Skeletal muscle satellite cell (primary cell): ENCODE results near the gene AMOT.

Source experiments
- H3K27me3 ChIP-seq: 2 replicates; pipeline ENCODE4 v1.7.0; 2013; ENCODE audit warnings: low read length; ENCODE audit not compliant: control insufficient read depth, insufficient read depth
- H3K36me3 ChIP-seq: 2 replicates; pipeline ENCODE4 v1.7.0; 2013; ENCODE audit warnings: mild to moderate bottlenecking, control low read depth, low read length; ENCODE audit not compliant: insufficient read depth
- H3K4me1 ChIP-seq: 2 replicates; pipeline ENCODE4 v1.7.0; 2013; ENCODE audit warnings: low read length; ENCODE audit not compliant: control insufficient read depth, insufficient read depth
- H3K4me2 ChIP-seq: 2 replicates; pipeline ENCODE4 v1.7.0; 2013; ENCODE audit warnings: mild to moderate bottlenecking, low read length
- H3K4me3 ChIP-seq: 2 replicates; pipeline ENCODE4 v1.7.0; 2013; ENCODE audit warnings: low read length
- H3K9ac ChIP-seq: 2 replicates; pipeline ENCODE4 v1.7.0; 2013; ENCODE audit warnings: mild to moderate bottlenecking, low read depth, low read length, moderate library complexity
- H3K9me3 ChIP-seq: replicated peaks from 2 replicates; pipeline ENCODE4 v1.7.0; 2013; ENCODE audit warnings: mild to moderate bottlenecking, control low read depth, low read length

AMOT gene

DNA sequence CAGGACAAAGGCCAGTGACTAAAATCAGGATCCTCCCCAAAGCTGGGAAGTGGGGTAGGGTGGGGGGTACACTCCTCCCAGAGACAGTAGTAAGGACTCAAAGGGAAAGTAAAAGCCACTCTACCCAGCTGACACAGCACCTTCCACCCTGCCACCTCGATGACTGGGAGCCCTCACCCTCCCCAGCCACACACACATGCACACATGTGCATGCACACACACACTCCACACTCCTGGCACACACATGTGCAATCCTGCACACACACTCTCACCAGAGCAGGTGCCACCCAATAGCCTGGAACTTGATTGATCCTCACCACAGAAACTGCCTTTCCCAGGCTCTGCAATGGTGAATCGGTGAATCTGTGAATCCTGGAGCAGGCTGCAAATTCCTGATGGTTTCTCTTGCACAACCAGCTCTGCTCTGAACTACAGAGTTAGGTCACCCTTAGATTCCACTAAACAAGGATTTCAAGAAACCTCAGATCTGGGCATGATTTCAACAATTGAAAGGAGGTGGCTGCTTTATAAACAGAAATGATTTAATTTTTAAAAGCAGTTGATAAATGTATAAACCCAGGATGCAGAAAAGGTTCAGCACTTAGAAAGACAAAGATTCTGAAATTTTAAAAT is 21.5 kb downstream of the AMOT start:
- no peak overlapping the region for H3K9ac ChIP-seq
- H3K4me2 ChIP-seq = no peak overlapping the region
- H3K4me1 ChIP-seq = no peaks in the 10 kb centered on the region
- H3K4me3 ChIP-seq = no peak overlapping the region
- H3K27me3 ChIP-seq = peaks cover 42% of the 10 kb centered on the region
- H3K36me3 ChIP-seq = no peaks in the 10 kb centered on the region
- H3K9me3 ChIP-seq = no peaks in the 10 kb centered on the region

DNA sequence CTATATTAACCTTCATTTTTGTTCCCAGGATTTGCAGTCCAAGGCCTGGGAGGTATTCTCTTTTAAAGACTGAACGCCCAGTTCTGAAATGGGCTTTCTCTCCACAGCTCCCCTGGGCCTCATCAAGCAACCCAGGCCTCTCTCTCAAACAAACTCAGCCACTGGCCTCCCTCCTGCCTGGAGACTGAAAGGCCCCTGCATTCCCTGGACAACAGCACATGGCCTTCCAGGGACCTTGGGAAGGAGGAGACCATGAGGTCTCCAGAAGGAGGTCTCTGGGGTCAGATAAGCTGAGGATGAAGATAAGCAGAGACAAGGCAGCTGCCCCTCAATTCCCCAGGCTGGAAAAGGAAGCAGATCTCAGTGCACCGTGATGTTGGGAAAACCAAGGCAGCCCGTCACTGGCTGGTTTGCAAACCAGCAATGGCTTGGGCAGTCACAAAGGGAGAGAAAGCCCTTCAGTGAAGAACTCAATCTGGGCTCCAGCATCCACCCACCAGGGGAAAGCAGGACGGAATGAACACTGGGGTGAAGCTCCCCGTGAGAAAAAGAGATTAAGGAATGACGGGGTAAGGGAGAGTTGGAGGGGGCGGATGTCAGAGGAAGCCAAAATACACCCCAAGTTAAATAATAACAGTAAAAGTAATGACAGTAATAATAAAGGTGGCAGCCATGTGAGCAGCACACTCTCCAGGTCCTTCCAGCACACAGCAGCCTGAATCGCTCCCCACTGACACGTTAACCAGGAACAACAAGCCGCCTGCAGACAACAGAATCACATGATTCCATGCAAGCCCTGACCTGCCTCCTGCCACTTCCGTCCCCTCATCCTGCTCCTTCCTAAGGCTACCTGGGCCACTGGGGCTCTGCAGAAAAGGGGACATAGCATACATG is 22.3 kb downstream of the AMOT start:
- H3K4me3 ChIP-seq = no peak overlapping the region
- no peak overlapping the region for H3K9ac ChIP-seq
- no peak overlapping the region for H3K4me2 ChIP-seq
- peaks cover 42% of the 10 kb centered on the region for H3K27me3 ChIP-seq
- H3K36me3 ChIP-seq = no peaks in the 10 kb centered on the region
- H3K4me1 ChIP-seq = no peaks in the 10 kb centered on the region
- H3K9me3 ChIP-seq = no peaks in the 10 kb centered on the region

DNA sequence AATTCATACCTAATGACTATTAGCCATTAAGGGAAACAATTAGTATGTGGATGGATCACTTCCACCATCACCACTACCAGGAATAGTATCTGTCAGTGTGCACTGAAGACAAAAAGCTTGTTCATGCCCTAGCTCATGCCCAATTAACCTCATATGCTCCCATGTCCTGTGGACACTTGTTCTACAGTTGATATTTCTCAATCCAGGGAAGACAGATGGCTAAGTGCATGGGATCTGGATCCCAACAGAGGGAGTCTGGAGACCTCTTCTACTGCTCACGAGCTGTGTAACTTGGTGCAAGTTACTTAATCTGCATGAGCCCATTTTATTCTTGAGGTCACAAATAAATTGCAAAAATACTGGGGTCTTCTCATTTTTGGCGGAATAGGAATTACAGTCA is 23.7 kb downstream of the AMOT start:
- no peaks in the 10 kb centered on the region for H3K4me1 ChIP-seq
- H3K9ac ChIP-seq = no peak overlapping the region
- peaks cover 44% of the 10 kb centered on the region for H3K27me3 ChIP-seq
- no peaks in the 10 kb centered on the region for H3K36me3 ChIP-seq
- H3K4me2 ChIP-seq = no peak overlapping the region
- H3K4me3 ChIP-seq = no peak overlapping the region
- H3K9me3 ChIP-seq = no peaks in the 10 kb centered on the region

DNA sequence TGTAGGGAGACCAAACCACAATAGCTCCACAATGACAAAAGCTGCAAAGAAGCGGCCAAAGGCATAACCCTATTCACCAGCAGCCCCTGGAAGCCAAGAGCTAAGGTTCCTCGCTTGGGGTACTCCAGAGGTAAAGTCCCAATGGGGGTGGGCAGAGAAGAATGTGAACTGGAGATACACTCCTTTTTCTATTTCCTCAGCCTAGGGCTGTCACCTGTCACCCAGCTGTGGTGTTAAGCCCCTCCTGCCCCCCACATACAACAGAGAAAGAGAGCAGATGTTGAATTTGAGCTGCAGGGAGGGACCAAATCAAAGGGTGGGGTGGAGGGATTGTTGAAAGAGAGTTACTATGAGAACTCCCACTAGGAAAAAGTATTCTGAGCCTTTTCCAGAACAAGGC is 26.1 kb downstream of the AMOT start:
- Histone ChIP-seq H3K36me3 (no peaks in the 10 kb centered on the region), H3K9me3 (no peaks in the 10 kb centered on the region), H3K4me3 (no peak overlapping the region), H3K9ac (no peak overlapping the region), H3K4me1 (no peaks in the 10 kb centered on the region), H3K27me3 (peaks cover 43% of the 10 kb centered on the region), H3K4me2 (no peak overlapping the region)

DNA sequence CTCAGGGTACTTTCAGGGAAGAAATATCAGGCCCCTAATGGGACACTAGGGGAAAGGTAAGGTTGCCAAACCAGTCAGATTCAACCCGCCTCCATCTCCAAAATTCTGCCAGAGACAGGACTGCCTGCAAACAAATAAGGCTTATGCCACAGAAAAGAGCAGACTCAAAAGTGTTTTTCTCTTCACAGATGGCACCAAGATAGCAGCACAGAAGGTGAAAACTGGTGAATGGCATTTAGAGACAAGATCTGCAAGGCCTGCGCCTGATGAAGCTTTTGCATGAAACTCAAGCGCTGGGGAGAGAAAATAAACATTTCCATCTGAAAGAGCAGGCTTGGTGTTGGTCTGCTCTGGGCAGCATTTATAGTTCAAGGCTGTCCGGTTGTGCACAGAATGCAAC is 27.9 kb downstream of the AMOT start:
- Histone ChIP-seq H3K36me3 (no peaks in the 10 kb centered on the region), H3K4me3 (no peak overlapping the region), H3K27me3 (peaks cover 41% of the 10 kb centered on the region), H3K9me3 (no peaks in the 10 kb centered on the region), H3K9ac (no peak overlapping the region), H3K4me1 (no peaks in the 10 kb centered on the region), H3K4me2 (no peak overlapping the region)

DNA sequence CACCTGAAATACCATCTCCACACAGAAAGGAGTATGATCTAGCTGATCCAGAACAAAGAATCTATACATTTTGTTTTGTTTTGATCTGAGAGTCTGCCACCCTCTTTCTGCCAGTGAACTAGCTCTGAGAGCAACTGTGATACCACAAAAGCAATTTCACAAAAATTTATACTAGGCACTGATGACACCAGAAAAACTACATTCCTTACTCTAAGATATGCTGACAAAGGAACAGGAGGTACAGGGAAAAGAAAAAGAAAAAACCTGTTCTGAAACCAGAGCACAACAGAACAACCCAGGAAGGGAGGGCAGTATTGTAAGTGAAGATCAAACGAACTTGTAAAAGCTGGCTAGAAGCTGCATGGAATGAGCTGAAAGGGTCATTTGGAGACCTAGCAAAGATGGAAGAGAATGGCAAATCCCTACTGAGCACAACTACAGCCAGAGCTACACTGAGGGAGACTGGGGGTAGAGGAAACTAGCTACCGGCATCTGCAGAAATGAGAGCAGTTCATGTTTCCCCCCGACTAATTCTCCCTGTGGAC is 31.9 kb downstream of the AMOT start:
- no peak overlapping the region for H3K9ac ChIP-seq

DNA sequence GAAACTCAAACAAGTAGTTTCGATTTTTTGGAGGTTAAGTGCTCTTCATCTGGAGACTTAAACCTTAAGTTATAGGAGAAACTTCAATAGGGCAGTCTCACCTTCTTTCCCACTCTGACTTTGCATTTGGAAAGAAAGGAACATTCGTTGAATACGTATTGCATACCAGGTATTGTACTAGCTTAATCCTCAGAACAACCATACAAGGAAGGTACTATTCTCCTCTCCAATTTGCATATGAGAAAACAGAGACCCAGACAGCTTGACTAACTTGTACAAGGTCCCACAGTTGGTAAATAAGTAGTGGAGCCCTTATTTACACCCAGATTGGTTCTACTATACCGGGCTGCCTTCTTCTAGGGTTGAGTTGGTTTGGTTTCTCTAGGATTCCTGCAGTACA is 32.6 kb downstream of the AMOT start:
- H3K9ac ChIP-seq = no peak overlapping the region
- H3K4me3 ChIP-seq = no peak overlapping the region
- H3K36me3 ChIP-seq = no peaks in the 10 kb centered on the region
- H3K27me3 ChIP-seq = peaks cover 17% of the 10 kb centered on the region
- no peak overlapping the region for H3K4me2 ChIP-seq
- H3K4me1 ChIP-seq = no peaks in the 10 kb centered on the region
- H3K9me3 ChIP-seq = no peaks in the 10 kb centered on the region

More for the DNA sequence above, 31.9 kb downstream of the AMOT start:
- H3K9me3 ChIP-seq = no peaks in the 10 kb centered on the region
- no peak overlapping the region for H3K4me3 ChIP-seq
- peaks cover 19% of the 10 kb centered on the region for H3K27me3 ChIP-seq
- H3K36me3 ChIP-seq = no peaks in the 10 kb centered on the region
- no peaks in the 10 kb centered on the region for H3K4me1 ChIP-seq
- H3K4me2 ChIP-seq = no peak overlapping the region

DNA sequence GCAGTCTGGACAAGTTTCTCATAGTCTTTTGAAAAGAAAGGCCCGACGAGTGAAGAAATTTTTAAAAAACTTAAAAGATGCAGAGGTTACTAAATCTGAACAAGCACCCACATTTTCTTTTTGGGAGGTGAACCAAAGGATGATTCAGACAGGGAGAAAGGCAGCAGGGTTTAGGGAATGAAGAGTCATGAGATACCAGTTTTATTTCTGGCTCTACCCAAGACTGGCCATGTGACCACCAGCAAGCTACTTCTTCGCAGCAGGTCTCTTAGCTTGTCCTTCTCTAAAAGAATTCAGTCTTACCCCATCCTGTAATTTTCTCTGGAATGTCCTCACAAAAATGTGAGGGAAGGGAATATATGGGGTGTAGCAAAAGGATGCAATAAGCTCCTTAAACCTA is 37.6 kb downstream of the AMOT start:
- H3K9me3 ChIP-seq = no peaks in the 10 kb centered on the region
- peaks cover 14% of the 10 kb centered on the region for H3K27me3 ChIP-seq
- no peak overlapping the region for H3K9ac ChIP-seq
- H3K4me3 ChIP-seq = no peak overlapping the region
- H3K36me3 ChIP-seq = no peaks in the 10 kb centered on the region
- H3K4me1 ChIP-seq = no peaks in the 10 kb centered on the region
- no peak overlapping the region for H3K4me2 ChIP-seq

DNA sequence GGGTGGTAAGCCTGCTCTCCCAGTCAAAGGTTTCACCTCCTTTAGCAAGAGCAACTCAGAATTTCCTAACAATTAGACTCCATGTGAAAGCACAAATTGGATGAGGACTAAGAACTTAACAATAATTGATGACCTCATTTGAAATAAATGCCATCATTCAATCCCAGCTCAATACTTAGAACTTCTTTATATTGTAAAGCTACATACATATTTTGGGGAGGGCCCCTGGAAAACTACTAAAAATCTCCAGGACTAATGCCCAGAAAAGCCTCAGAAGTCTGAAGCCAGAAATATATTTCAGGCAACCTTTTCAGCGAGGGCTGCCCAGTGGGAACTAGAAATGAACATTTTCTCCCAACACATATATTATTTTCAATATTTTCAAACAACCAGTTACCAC is 38.1 kb downstream of the AMOT start:
- H3K27me3 ChIP-seq = peaks cover 14% of the 10 kb centered on the region
- H3K36me3 ChIP-seq = no peaks in the 10 kb centered on the region
- H3K9ac ChIP-seq = no peak overlapping the region
- no peak overlapping the region for H3K4me2 ChIP-seq
- H3K4me3 ChIP-seq = no peak overlapping the region
- H3K9me3 ChIP-seq = no peaks in the 10 kb centered on the region
- no peaks in the 10 kb centered on the region for H3K4me1 ChIP-seq

DNA sequence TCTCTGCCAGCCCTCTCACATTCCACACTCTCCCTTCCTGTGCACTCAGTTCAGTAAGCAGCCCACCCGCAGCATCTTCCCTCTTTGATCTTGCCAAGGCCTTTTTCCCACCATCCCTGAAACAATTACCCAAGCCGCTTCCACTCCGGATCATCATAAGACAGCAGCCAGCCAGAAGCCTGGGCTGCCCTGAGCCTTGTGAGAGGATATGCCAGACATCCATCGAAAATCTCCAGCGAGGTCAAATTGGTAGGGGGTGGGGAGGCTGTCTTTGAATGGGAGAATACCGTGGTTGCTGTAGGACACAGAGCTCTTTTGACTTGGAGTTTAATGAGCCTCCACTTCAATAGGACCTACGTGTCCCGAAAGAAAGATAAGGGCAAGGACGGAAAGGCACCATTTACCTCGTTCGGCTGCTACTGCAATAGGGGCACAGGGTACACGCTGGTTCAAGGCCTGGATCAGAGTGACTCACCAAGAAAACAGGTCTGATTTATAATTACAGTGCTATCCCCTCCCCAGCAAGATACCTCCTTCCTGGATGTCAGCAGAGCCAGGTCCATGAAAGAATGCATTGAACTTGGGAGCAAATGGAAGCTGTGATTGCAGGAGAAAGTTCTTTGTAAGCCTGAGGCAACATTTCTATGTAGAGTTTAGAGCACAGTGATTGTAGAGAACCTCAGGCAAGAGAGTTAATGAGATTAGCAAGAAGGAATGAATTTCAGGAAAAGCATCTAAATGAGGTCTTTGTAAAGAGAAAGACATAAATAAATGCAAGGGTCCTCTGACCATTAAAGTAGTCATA is 39.5 kb downstream of the AMOT start:
- H3K9me3 ChIP-seq = no peaks in the 10 kb centered on the region
- H3K27me3 ChIP-seq = peaks cover 10% of the 10 kb centered on the region
- H3K36me3 ChIP-seq = no peaks in the 10 kb centered on the region
- no peak overlapping the region for H3K4me2 ChIP-seq
- no peak overlapping the region for H3K4me3 ChIP-seq
- no peak overlapping the region for H3K9ac ChIP-seq
- no peaks in the 10 kb centered on the region for H3K4me1 ChIP-seq

DNA sequence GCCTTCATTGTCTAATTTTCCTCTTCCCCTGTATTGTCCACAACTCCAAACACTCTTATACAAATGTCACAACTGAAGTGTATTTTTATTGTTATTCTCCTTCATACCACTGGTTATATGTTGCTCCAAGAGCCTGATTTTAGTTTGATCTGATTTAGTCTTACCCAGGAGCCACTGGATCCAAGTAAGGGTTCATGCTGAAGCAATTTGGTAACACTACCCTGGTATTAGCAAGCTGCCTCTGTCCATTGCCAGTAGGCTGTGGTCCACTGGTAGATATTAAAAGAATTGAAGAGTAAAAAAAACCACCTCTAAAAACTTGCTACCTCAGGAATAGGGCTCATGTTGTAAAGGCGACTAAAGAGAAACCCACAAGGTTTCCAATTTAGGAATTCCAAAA is 41.2 kb downstream of the AMOT start:
- Histone ChIP-seq H3K9ac (no peak overlapping the region), H3K4me2 (no peak overlapping the region), H3K4me3 (no peak overlapping the region), H3K27me3 (peaks cover 10% of the 10 kb centered on the region), H3K4me1 (no peaks in the 10 kb centered on the region), H3K9me3 (no peaks in the 10 kb centered on the region), H3K36me3 (no peaks in the 10 kb centered on the region)
